IgD-negative memory B cell (primary cell): ENCODE results near the gene TXNL4B. TPM values are rescaled to one million over a fixed set of nuclear protein-coding genes. Genes with fewer than 3 reads are reported as not detected.

ENCODE experiments used
- H3K27ac Mint-ChIP-seq, 3 donors: one replicate each; pipeline ENCODE4 v1.8.0; 2020 to 2022; ENCODE audit warnings: mild to moderate bottlenecking in 3 of 3, mixed read lengths in 3 of 3, moderate library complexity in 1 of 3
- H3K27me3 Mint-ChIP-seq: one replicate; pipeline ENCODE4 v1.8.0; 2021; ENCODE audit warnings: mixed read lengths
- H3K36me3 Mint-ChIP-seq: one replicate; pipeline ENCODE4 v1.8.0; 2020; ENCODE audit warnings: mild to moderate bottlenecking, mixed read lengths
- H3K4me1 Mint-ChIP-seq, 3 donors: one replicate each; pipeline ENCODE4 v1.8.0; 2020 to 2022; ENCODE audit warnings: mixed read lengths in 3 of 3, mild to moderate bottlenecking in 1 of 3
- H3K4me3 Mint-ChIP-seq, 4 donors: one replicate each; pipeline ENCODE4 v1.8.0; 2020 to 2022; ENCODE audit warnings: mild to moderate bottlenecking in 4 of 4, mixed read lengths in 4 of 4, moderate library complexity in 3 of 4
- H3K9me3 Mint-ChIP-seq, 3 donors: one replicate each; pipeline ENCODE4 v1.8.0; 2020 to 2021; ENCODE audit warnings: mixed read lengths in 3 of 3, mild to moderate bottlenecking in 1 of 3
- polyA plus RNA-seq: library from polyadenylated mRNA; unstranded; fragments of 300-500 nt; fragmentation: Illumina TruSeq; gene quantifications from one replicate; pipeline ENCODE4 v1.2.3, GENCODE V29; 2021

Gene TXNL4B
- polyA plus RNA-seq, 1 donor from 2014 or later: 15.3 TPM

DNA sequence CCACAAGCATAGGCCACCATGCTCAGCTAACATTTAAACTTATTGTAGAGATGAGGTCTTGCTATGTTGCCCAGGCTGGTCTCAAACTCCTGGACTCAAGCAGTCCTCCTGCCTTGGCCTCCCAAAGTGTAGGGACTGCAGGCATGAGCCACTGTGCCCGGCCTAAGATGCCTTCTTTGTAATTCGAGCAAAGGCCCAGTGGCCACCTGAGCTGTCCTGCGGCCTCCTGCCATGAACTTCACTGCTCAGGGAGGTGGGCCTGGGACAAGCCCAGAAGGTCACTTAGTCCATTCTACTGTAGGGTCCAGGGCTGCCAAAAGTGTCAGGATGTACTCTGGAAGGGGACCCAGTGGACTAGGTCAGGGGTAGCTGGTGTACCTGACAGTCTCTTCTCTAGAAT lies 30.7 kb upstream of the TXNL4B start:
- Mint-ChIP-seq H3K27me3 (no peaks in the 10 kb centered on the region), H3K9me3 (no peaks in the 10 kb centered on the region), H3K27ac (no peak overlapping the region)

DNA sequence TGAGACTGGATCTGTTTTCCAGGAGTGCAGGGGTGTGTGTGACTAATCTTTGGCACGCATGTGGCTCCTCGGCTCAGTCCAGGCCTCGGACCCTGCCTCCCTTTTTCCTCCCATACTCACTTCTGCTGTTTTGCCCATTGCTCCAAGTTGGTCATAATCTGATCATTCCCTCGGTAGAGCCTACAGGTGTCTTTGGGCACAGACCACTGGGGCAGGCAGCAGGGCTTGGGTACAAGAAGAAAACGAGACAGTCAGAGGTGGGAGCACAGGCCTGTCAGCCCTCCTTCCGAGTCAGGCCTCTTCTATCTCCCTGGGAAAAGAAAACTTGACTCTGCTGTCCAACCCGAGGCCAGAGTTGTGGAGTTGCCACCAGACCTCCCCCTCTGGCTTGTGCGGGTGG lies 30.0 kb upstream of the TXNL4B start:
- H3K4me1 Mint-ChIP-seq: peaks cover 0 to 3% (median 0%) of the 10 kb centered on the region in 3 donors
- no peaks in the 10 kb centered on the region for H3K9me3 Mint-ChIP-seq
- H3K27me3 Mint-ChIP-seq: no peaks in the 10 kb centered on the region
- H3K4me3 Mint-ChIP-seq: no peak overlapping the region
- peaks cover 2% of the 10 kb centered on the region for H3K36me3 Mint-ChIP-seq
- H3K27ac Mint-ChIP-seq: peak overlapping the region in 1 of 3 donors; percentile 7

More for the DNA sequence above, 30.7 kb upstream of the TXNL4B start:
- H3K4me1 Mint-ChIP-seq: peaks cover 0 to 3% (median 0%) of the 10 kb centered on the region in 3 donors
- H3K4me3 Mint-ChIP-seq: no peak overlapping the region
- peaks cover 2% of the 10 kb centered on the region for H3K36me3 Mint-ChIP-seq

DNA sequence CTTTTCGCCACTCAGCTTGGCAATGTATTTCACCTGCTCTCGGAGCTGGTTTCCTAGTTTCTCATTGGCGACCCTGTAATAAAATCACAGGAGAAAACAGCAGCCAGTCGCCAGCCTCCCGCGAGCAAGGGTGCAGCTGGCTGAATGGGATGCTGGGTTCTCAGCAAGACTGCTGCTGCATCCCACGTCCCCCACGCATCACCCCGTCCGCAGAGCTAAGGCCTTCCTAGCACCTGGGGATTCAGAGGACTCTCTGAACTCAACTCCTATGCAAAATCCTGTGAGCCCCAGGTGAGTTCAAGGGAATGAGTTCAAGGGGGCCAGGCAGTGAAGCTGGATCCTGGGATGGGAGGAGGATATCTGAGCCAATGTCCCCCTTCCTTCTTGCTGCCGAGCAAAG lies 29.5 kb upstream of the TXNL4B start:
- no peak overlapping the region for H3K27ac Mint-ChIP-seq
- peaks cover 0 to 3% (median 0%) of the 10 kb centered on the region in 3 donors for H3K4me1 Mint-ChIP-seq
- H3K9me3 Mint-ChIP-seq: no peaks in the 10 kb centered on the region
- H3K4me3 Mint-ChIP-seq: no peak overlapping the region
- H3K27me3 Mint-ChIP-seq: no peaks in the 10 kb centered on the region
- no peaks in the 10 kb centered on the region for H3K36me3 Mint-ChIP-seq

DNA sequence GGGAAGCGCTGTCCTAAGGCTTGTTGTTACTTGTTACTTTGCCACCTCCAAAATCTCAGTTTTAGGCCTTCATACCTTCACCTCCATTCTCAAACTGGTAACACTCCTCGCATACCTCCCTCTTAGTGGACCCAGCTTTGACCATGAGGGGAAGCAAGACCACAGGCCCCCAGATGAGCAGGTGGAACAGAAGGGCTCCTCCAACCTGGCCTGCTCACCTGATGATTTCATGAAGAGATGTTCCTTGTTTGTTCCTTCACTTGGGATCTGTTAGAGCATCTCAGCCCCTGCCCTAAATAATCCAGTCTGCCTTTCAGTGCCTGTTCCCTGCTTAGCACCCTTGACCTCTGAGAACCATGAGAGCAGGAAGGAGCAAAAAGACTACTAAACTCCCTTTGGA lies 28.9 kb upstream of the TXNL4B start:
- no peaks in the 10 kb centered on the region for H3K36me3 Mint-ChIP-seq
- no peak overlapping the region for H3K27ac Mint-ChIP-seq
- no peak overlapping the region for H3K4me3 Mint-ChIP-seq
- no peaks in the 10 kb centered on the region for H3K27me3 Mint-ChIP-seq
- H3K9me3 Mint-ChIP-seq: no peaks in the 10 kb centered on the region
- peaks cover 0 to 3% (median 0%) of the 10 kb centered on the region in 3 donors for H3K4me1 Mint-ChIP-seq

DNA sequence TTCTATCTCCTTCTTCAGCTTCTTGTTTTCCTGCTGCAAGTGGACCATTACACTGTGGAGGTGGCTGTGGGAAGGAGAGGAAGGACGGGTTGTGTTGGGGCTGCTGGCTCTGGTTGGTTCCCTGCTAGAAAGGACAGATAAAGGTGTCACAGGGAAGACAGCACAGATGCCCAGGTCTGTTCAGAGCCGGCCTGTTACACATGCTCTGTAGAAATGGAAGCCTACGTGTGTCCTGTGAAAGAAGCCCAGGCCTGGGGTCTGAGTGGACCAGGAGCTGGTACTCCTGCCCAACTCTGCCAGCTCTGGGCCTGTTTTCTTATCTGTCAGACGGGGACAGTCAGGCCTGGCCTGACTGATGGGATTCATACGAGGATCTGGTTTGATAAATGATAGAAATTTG lies 26.6 kb upstream of the TXNL4B start:
- Mint-ChIP-seq H3K4me3 (no peak overlapping the region), H3K4me1 (no peaks in the 10 kb centered on the region), H3K9me3 (no peaks in the 10 kb centered on the region), H3K27me3 (no peaks in the 10 kb centered on the region), H3K27ac (no peak overlapping the region), H3K36me3 (peaks cover 4% of the 10 kb centered on the region)

DNA sequence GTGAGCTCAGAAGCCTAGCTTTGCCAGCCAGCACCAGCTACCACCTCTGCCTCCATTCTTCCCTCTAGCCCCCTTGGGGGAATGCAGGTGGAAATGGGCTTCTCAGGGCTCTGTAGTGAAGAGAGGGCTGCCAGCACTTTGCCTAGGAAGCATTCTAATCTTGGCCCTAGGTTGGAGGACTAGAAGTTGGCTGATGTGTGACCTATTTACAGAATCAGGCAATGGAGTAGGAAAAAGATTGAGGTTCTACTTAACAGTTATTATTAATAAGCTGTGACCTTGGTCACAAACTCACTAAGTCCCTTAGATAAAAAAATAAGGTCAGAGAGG lies 20.2 kb upstream of the TXNL4B start:
- peaks cover 0 to 1% (median 0%) of the 10 kb centered on the region in 3 donors for H3K4me1 Mint-ChIP-seq
- H3K4me3 Mint-ChIP-seq: no peak overlapping the region
- H3K36me3 Mint-ChIP-seq: peaks cover 8% of the 10 kb centered on the region
- no peak overlapping the region for H3K27ac Mint-ChIP-seq
- no peaks in the 10 kb centered on the region for H3K9me3 Mint-ChIP-seq
- H3K27me3 Mint-ChIP-seq: no peaks in the 10 kb centered on the region

DNA sequence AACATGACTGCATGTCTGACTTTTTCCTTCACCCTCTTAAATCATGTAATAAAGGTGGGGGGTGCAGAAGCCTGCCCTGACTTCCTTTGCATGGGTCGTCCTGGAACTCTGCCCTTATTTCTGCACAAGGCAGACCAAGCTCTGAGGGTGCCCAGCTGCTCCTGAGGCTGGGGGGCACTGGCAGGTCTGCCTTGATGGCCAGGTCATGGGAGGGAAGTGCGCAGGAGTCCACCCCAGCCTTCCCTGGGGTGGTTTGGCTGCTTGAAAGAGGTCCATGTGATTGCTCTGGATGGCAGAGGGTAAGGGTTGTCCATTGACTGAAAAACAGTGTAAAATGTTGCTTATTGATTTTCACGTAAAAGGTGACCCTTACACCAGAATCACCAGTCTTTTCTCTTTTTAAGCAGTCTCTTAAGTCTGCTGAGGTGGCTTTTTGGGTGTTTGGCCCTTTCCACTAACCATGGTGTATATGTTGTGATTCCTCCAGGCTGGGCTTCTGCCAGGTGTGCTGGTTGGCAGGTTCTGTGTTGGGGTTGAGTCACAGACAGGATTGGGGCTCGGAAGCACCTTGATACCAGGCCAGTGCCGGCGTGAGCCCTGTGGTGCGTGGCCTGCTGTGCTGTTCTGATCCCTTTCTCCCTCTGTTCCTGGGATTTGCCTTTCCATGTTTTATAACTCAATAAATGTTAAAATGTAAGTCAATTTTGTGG lies 19.6 kb upstream of the TXNL4B start:
- Mint-ChIP-seq H3K9me3 (no peaks in the 10 kb centered on the region), H3K27ac (no peak overlapping the region), H3K36me3 (peaks cover 8% of the 10 kb centered on the region), H3K27me3 (no peaks in the 10 kb centered on the region), H3K4me3 (no peak overlapping the region), H3K4me1 (peaks cover 0 to 1% (median 0%) of the 10 kb centered on the region in 3 donors)

DNA sequence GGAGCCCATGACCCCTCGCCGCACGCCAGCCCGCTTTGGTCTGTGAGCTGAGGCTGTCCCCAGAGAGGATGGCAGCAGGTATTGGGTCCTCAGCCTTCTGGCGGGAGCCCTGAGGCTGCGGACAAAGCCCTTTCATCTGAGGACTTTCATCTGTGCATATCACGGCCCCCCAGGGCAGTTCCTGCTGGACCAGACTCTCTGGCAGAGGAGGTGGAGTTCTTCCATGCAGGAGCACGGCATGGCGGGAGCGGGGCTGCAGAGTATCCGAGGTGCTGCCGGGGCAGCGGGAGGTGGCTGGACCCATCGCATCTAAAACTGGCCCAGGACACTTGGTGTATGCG lies 19.0 kb upstream of the TXNL4B start:
- H3K4me3 Mint-ChIP-seq: no peak overlapping the region
- H3K27me3 Mint-ChIP-seq: no peaks in the 10 kb centered on the region
- H3K36me3 Mint-ChIP-seq: peaks cover 10% of the 10 kb centered on the region
- no peaks in the 10 kb centered on the region for H3K9me3 Mint-ChIP-seq
- no peak overlapping the region for H3K27ac Mint-ChIP-seq
- H3K4me1 Mint-ChIP-seq: peaks cover 0 to 1% (median 0%) of the 10 kb centered on the region in 3 donors

DNA sequence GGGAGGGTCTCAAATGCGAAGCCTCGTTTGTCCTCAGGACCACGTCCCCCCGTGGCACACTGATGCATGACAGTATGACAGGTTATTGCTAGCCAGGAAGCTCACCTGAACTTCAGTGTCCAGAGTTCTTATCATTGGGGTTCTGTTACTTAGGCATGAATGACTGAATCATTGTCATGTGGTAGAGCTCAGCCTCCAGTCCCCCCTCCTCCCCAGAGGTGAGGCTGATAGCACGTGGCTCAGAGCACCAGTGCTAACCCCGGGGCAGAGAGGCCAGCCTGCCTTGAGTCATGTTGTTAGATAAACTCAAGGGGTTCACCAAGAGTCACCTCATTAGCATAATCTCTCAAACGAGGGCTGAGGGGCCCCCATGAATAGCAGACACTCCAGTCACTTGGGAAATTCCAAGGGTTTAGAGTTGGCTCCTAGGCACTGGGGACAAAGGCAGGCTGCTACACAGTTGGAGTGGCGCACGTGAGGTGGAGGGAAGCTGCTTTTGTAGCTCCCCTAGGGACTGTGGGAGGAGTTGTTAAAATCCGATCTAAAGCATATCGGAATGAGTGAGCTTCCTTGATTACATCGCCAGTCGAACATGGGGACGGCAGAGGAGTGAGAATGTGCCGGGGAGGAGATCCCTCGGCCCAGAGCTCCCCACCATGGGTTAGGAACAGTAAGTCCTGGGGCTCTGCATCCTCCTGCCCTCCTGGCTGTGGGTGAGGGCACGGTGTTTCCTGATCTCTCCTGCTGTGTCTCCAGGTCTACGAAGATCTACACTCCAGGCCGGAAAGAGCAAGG lies 18.4 kb upstream of the TXNL4B start:
- Mint-ChIP-seq H3K4me3 (no peak overlapping the region), H3K27me3 (no peaks in the 10 kb centered on the region), H3K9me3 (no peaks in the 10 kb centered on the region), H3K4me1 (peaks cover 0 to 1% (median 0%) of the 10 kb centered on the region in 3 donors), H3K36me3 (peaks cover 11% of the 10 kb centered on the region), H3K27ac (no peak overlapping the region)

DNA sequence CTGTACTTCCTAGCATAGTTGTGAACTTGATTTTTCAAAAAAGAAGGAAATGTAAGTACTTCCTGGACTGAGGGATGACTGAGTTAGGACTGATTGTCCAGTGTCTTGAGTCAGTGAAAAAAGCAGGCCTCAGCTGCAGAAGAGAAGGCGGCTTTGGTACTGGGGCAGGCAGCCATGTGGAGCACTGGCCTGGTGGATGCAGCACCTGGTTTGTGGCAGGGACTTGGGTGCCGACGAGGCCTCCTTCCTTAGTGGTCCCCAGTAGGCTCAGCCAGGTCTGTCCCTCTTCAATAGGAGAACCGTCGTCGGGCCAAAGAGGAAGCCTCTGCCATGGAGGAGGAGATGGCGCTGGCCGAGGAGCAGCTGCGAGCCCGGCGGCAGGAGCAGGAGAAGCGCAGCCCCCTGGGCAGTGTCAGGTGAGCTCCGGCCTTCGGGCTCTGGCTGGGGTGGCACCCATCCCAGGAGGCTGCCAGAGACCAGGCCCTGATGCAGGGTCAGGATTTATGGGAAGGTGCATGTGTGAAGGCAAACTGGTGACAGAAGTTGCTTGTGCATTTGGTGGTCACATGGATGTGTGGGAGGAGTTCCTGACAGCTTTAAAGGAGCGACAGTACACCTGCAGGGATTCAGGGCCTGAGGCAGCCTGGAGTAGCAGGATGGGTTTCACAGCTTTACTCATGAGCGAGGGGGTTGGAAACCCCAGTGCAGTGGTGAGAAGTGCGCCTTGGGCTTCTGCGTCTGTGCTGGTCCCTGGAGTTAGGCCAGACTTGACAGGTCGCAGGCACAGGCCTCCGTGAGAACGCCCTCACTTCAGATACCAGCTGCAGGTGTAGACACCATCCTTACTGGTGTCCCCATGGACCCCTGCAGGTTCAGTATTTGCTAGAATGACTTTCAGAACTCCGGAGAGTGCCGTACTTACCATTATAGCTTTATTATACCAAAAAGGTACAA lies 17.5 kb upstream of the TXNL4B start:
- peaks cover 0 to 1% (median 0%) of the 10 kb centered on the region in 3 donors for H3K4me1 Mint-ChIP-seq
- no peaks in the 10 kb centered on the region for H3K27me3 Mint-ChIP-seq
- peak overlapping the region in 1 of 3 donors; percentile 23 for H3K27ac Mint-ChIP-seq
- H3K36me3 Mint-ChIP-seq: peaks cover 9% of the 10 kb centered on the region
- no peaks in the 10 kb centered on the region for H3K9me3 Mint-ChIP-seq
- H3K4me3 Mint-ChIP-seq: no peak overlapping the region

DNA sequence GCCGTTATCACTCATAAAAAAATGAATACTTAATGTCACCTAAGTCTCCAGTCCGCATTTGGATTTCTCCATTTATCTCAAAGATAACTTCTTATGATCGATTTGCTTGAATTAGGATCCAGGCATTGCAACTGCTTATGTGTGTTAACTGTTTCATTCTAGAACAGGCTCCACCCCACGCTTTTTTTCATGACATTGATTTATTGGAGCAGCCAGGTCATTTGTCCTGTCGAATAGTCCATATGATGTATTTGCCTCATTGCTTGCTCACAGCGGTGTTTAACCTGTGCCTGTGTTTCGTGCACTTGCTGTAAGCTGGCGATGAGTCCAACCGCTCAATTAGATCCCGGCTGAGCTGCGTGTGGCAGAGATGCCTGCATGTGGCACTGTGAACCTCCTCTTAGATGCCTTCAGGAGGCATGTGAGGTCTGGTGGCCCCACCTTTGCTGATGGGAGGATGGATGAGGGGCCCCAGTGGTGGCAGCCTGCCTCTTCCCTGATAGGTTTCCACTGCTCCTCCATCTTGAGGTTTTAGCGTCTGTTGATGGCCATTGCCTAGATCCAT lies 16.6 kb upstream of the TXNL4B start:
- Mint-ChIP-seq H3K36me3 (peaks cover 9% of the 10 kb centered on the region), H3K27ac (peak overlapping the region in 1 of 3 donors; percentile 14), H3K4me3 (no peak overlapping the region), H3K9me3 (no peaks in the 10 kb centered on the region), H3K4me1 (peaks cover 0 to 1% (median 0%) of the 10 kb centered on the region in 3 donors), H3K27me3 (no peaks in the 10 kb centered on the region)

DNA sequence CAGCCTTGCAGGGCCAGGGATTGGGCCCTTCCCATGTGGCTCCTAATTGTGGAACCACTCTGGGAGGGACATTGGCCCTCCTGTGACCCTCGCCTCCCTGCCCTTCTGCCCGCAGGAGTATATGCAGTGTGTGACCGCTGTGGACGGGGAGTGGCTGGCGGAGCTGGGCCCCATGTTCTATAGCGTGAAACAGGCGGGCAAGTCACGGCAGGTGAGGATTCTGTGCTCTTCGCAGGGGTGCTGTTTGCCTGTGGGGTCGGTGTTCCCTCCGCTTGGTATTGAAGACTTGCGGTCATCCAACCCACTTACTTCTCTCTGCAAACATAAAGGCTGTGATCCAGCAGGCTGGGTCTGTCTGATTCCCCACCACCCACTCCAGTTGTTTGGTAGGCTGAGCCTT lies 15.9 kb upstream of the TXNL4B start:
- H3K36me3 Mint-ChIP-seq: peaks cover 9% of the 10 kb centered on the region
- H3K27me3 Mint-ChIP-seq: no peaks in the 10 kb centered on the region
- no peak overlapping the region for H3K4me3 Mint-ChIP-seq
- no peak overlapping the region for H3K27ac Mint-ChIP-seq
- peaks cover 0 to 1% (median 0%) of the 10 kb centered on the region in 3 donors for H3K4me1 Mint-ChIP-seq
- no peaks in the 10 kb centered on the region for H3K9me3 Mint-ChIP-seq

DNA sequence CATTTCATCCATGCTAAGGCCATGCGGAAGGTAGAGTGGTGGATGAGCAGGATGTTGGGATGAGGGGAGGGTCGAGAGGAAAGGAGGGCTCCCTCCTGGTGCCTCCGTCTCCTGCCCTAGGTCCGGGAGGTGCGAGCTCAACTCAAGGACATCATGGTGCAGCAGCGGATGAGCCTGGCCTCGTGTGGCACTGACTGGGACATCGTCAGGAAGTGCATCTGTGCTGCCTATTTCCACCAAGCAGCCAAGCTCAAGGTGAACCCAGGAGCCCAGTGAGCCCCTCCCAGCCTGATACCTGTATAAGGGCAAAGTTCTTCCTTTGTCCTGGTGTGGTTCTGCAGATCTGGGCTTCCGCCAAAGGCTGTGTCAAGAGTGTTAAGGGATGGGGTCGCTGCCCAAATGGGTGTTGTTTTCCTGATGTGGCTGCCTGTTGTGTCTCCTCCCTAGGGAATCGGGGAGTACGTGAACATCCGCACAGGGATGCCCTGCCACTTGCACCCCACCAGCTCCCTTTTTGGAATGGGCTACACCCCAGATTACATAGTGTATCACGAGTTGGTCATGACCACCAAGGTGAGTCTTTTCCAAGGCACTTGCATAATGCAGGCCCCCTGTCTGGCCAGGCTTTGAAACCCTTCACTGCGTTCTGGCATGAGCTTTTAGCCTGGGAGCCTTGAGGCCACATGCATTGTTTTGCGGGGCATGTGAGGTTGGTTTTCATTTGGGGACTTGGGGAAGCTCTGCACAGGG lies 15.1 kb upstream of the TXNL4B start:
- H3K27me3 Mint-ChIP-seq: no peaks in the 10 kb centered on the region
- H3K36me3 Mint-ChIP-seq: peaks cover 9% of the 10 kb centered on the region
- H3K4me3 Mint-ChIP-seq: no peak overlapping the region
- no peaks in the 10 kb centered on the region for H3K9me3 Mint-ChIP-seq
- H3K27ac Mint-ChIP-seq: no peak overlapping the region
- no peaks in the 10 kb centered on the region for H3K4me1 Mint-ChIP-seq

DNA sequence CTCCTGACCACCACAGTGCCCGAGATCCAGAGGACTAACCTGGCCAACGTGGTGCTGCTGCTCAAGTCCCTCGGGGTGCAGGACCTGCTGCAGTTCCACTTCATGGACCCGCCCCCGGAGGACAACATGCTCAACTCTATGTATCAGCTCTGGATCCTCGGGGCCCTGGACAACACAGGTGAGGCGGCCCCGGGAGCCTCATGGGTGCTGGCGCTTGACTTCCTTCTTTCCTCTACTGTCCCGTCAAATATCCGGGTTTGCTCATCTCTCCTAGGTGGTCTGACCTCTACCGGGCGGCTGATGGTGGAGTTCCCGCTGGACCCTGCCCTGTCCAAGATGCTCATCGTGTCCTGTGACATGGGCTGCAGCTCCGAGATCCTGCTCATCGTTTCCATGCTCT lies 14.0 kb upstream of the TXNL4B start:
- H3K27ac Mint-ChIP-seq: no peak overlapping the region
- peaks cover 8% of the 10 kb centered on the region for H3K36me3 Mint-ChIP-seq
- H3K4me1 Mint-ChIP-seq: peaks cover 0 to 2% (median 2%) of the 10 kb centered on the region in 3 donors
- no peaks in the 10 kb centered on the region for H3K9me3 Mint-ChIP-seq
- no peaks in the 10 kb centered on the region for H3K27me3 Mint-ChIP-seq
- H3K4me3 Mint-ChIP-seq: no peak overlapping the region
